GM19193 (cell line): ENCODE measurements around the gene RBMY1J.
"Not testable (repeated sequence)": the region's sequence is repeated elsewhere in the genome, so short reads cannot be mapped to it uniquely, and the experiment has no call there.

ENCODE experiments used
- POLR2A ChIP-seq: IDR thresholded peaks from 4 replicates; pipeline ENCODE4 v1.6.1; 2011; ENCODE audit not compliant: insufficient read depth, insufficient read length; ENCODE audit errors: extremely low read depth

RBMY1J gene

DNA sequence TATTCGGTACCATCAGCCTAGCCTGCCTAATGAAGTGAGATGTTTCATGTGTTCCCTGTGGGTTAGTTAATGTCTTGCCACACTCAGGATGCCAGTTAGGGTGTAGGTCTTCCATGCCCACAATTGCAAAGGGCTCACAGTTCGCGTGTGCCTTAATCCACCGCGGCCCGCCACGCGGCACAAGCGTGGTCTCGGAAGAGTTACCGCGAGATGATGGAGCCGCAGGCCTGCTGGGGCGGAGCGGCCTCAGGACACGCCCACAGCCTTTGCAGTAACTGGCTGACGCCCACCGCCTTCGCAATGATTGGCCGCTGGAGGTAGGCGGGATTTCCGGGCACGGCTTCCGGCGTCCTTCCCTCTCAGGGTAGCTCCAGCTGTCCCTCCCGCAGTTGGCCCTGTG is at the start of gene RBMY1J:
Gene RBMY1J, plus strand, starts transcription at position 301 of the 400 bp plus-strand sequence. CDS start 2,038 bp downstream, outside the sequence.
- TF ChIP-seq POLR2A: not testable (repeated sequence)

GRCh38 chrY:22367416-22367815 is 35.8 kb upstream of the RBMY1J start:
- TF ChIP-seq POLR2A: no peak

GRCh38 chrY:22370623-22371022 is 32.6 kb upstream of the RBMY1J start:
- TF ChIP-seq POLR2A: no peak

GRCh38 chrY:22373494-22373893 is 29.7 kb upstream of the RBMY1J start:
- no peak for TF ChIP-seq POLR2A
